Measurements from ENCODE around the gene SRPX2. TPM values are rescaled to one million over a fixed set of nuclear protein-coding genes. Genes with fewer than 3 reads are reported as not detected.

Gene SRPX2
- total RNA-seq, 2 donors from 2014 or later = not detected

Other genes with a start within 250 kb of the SRPX2 start
- under 1 TPM in 1 of 2 donors, not detected in 1; 0.03 TPM for gene PCDH19, start 233.9 kb upstream of the SRPX2 start, total RNA-seq
- gene TNMD, start 59.3 kb upstream of the SRPX2 start, total RNA-seq = not detected
- gene TSPAN6, start 7.4 kb upstream of the SRPX2 start, total RNA-seq = 1 to 10 TPM in 1 of 2 donors, under 1 TPM in 1; 0.68 to 1.2 TPM
- gene SYTL4, start 87.9 kb downstream of the SRPX2 start, total RNA-seq = 1 to 10 TPM in 1 of 2 donors, under 1 TPM in 1; 0.20 to 8.2 TPM
- gene CSTF2, start 176.2 kb downstream of the SRPX2 start, total RNA-seq = 10 to 100 TPM; 11.4 to 11.6 TPM
- not detected for gene NOX1, start 230.2 kb downstream of the SRPX2 start, total RNA-seq

All from T-helper 17 cell (primary cell).